Stimulated activated naive CD4-positive, alpha-beta T cell (primary cell): ENCODE results near the gene SESN2.
A peak's percentile ranks its signal among the peaks of the same experiment; 100 is the strongest.

Source experiments
- DNase-seq, 6 experiments: peaks; one replicate each; lab custom pipeline; 2025; lab: John Stamatoyannopoulos, UW

The SESN2 gene

DNA sequence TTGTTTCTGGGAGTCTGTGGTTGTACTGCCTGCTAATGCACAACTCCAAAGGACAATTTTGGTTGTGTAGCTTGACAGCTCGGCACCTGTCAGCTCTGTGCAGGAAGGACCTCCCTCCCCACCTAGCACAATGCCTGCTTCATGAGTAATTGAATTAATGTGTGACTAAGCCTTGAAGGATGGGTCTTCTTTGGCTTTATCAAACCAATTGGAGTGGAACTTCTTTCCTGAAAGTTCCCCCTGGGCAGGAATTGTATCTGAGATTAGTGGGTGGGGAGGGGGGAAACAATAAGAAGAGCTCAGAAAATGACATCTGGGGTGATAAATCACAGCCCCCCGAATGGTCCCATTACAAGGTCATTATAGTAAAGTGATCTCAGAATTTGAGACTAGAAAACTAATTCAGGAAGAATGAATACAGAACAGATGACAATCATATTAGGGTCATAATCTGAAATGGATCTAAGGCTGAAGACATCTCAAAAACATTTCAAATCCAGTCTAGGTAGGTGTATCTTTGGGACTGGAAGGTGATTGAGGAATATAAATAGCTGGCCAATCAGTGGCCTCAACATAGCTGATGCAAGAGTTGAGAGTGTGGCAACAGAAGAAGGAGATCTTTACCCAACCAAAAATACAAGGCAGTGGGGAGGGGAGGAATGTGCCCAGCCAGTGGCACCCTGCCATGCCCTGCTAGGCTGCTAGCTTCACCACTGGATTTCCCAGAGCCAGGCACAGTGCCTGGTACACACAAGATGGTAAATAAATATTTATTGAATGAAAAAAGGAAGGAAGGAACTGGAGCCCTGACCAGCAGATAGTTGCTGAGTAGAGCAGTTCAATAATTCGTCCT, 10.1 kb upstream of the SESN2 start:
- DNase-seq = no peak

GRCh38 chr1:28249866-28250295, 9.4 kb upstream of the SESN2 start:
- DNase-seq = no peak

GRCh38 chr1:28256197-28256827, 3.0 kb upstream of the SESN2 start:
- peak in 3 of 6 experiments; percentile 37 to 51 (median 38) for DNase-seq

DNA sequence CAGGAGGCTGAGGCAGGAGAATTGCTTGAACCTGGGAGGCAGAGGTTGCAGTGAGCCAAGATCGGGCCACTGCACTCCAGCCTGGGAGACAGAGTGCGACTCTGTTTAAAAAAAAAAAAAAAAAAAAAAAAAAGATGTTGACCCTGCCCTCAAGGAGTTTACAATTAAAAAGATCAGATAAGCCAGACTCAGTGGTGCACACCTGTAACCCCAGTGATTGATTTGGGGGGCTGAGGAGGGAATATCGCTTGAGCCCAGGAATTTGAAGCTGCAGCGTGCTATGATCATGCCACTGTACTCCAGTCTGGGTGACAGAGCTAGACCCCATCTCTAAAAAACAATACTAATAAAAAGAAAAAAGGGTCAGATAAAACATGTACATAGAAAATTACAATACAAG, 1.6 kb upstream of the SESN2 start:
- DNase-seq = no peak

DNA sequence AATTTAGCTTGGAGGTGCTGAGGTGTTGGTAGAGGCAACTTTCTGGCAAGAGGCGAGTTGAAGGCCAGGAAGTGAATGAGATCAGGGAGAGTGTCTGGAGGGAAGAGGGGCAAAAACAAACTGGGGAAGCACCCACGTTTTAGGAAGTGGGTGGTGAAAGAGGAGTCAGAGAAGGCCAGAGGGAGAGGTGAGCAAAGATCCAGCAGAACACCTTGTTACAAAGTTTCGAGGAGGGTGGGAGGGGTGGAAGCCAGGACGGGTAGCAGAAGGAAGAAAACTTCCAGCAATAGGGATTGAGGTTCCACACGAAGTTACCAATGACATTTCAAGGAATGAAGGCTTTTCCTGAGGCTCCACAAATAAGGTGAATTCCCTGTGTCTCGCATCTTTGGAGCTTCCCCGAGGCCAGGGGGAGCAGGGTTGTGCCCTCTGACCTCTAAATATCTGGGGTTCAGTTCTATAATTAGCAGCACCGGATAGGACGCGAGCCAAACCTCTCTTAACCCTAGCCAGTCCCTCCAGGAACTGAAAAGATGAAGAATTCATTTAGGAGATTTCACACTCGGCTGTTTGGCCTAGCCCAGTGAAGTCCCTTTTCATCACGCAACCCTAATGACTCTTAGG, 578 bp upstream of the SESN2 start:
- DNase-seq = no peak

GRCh38 chr1:28259934-28260802, 850 bp downstream of the SESN2 start:
- peak in 2 of 6 experiments; percentile 34 to 50 for DNase-seq

GRCh38 chr1:28260803-28261174, 1.5 kb downstream of the SESN2 start:
- no peak for DNase-seq

DNA sequence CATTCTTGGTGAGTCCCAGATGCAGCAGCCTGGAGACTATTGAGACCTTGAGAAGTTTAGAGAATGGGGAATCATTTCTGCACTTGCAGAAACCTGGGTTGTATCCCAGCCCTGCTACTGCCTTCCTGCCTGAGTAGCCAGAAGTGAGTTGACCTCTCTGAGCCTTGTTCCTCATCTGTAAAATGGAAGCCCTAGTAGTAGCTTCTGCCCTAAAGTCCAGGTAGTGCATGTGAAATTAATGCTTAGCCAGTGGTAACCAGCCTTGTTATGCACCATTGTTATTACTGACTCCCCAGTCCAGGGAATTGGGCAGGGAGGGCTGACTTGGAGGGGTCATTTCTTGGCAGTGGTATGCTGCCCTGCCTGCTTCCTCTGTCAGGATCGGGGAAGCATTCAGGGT, 5.6 kb downstream of the SESN2 start:
- DNase-seq = no peak

DNA sequence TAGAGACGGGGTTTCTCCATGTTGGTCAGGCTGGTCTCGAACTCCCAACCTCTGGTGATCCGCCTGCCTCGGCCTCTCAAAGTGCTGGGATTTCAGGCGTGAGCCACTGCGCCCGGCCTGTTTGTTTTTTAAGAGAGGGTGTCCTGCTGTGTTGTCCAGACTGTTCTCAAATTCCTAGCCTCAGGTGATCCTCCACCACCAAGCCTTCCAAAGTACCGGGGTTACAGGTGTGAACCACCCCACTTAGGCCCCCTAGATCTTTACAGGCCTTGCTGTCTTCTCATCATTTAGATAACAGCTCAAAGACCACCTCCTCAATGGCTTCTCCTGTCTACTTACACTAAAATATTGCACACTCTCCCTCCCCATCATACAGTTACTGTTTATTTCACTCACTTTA, 6.3 kb downstream of the SESN2 start:
- DNase-seq = no peak

GRCh38 chr1:28266920-28267322, 7.6 kb downstream of the SESN2 start:
- no peak for DNase-seq

DNA sequence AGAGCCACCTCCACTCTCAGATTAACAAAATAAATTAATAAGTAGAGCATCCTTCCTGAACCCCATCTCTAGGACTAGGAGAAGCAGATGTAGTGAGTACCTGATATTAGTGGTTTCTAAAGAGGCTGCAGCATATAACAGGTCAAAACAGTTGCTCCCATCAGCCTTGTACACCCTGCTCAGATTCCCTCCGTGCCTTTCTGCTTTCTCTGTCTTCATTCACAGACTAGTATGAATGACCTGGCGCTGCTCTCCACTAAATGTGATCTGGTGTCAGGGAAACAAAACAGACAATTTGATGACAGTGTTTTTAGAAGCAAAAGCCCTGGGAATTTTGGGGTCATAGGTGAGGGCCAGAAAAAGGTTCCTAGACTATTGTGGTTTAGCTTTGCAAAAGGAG, 8.3 kb downstream of the SESN2 start:
- DNase-seq = no peak

DNA sequence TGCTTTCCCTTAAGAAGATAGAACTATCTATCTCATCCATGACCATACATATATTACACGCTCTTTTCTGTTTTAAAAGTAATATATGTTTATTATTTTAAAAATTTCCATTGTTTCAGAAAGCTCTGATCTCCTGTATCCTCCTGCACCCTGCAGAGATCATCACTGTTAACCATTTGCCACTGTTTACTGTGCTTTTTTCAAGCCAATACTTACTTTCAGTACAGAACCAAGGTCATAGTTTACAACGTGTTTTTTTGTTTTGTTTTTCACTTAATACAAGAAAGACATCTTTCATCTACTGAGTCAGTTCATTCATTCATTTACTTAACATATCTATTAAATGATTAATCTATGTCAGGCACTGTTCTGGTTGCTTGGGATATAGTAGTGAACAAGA, 10.2 kb downstream of the SESN2 start:
- no peak for DNase-seq

- no peak for DNase-seq
Measured at GRCh38 chr1:28272215-28272852, 13.0 kb downstream of the SESN2 start.

DNA sequence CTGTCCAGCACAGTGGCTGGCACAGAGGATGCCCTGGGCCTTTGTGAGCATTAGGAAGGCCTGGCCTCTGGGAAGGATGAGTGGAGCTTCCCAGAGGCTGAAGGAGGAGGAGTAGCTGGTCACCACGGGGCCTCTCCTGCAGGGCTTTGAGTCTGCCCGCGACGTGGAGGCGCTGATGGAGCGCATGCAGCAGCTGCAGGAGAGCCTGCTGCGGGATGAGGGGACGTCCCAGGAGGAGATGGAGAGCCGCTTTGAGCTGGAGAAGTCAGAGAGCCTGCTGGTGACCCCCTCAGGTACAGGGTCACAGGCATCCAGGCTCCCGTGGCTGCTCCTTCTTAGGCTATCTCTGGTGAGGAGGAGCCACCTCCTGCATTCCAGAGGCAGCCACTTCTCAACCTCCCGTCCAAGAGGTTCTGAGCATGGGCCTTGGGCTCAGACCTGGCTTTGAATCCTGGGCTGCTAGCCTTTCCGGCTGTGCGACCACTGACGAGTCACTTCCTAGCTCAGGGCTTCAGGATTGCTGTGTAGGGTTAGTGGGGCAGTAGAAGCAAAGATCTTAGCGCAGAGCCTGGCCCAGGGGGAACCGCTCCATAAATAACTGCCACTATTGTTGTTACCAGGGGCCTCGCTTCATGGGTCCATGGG, 14.0 kb downstream of the SESN2 start:
- DNase-seq = no peak

- no peak for DNase-seq
Measured at GRCh38 chr1:28278763-28279162, 19.4 kb downstream of the SESN2 start.

GRCh38 chr1:28279721-28280120, 20.4 kb downstream of the SESN2 start:
- DNase-seq = no peak

- no peak for DNase-seq
Measured at GRCh38 chr1:28280501-28280900, 21.2 kb downstream of the SESN2 start.

DNA sequence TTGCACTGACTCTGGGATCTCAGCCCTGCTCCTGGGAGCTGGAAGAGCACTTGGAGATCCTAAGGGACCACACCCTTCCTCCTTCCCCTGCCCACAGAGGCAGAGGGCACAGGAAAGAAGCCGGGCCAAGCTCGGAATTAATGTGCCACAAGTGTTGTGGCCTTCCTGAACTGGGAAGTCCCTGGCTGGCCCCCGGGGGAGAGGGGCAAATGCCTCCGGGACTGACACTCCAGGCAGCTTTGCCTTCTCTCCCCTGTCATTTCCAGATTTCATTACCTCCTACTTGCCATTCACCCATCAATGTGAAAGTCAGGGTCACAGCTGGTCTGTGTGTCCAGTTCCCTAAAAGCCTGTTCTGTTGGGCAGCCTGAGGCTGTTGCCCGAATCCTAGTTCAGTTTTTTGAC, 21.7 kb downstream of the SESN2 start:
- DNase-seq = no peak

DNA sequence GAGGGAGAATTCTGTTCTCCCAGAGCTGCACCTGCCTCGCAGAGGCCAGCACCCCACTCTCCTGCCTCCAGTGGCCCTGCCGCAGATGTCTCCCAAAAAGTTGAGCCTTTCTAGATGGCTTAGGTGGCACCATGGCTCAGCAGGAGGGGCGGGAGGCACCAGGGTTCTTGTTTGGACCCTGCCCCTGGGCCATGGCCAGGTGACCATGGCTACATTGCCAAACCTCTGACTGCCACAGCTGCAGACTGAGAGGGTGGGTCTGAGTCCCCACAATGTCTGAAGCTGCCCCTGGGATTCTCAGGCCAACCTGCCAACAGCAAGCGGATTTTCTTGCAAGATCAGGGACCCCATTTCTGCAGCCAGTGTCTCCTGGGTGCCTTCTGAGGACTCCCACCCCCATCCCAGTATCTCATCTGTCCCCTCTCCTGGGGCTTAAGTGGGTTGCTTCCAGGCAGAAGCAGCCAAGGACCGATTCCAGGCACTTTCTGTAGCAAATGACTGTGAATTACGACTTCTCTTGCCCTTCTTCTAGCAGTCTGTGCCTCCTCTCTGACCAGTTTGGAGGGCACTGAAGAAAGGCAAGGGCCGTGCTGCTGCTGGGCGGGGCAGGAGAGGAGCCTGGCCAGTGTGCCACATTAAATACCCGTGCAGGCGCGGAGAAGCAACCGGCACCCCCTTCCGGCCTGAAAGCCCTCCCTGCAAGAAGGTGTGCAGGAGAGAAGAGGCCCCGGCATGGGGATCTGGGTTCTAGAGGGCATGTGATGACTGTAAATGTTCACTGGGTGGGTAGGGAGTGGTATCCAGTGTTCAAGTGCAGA, 22.5 kb downstream of the SESN2 start:
- peak in 1 of 6 experiments; percentile 7 for DNase-seq
